ENCODE measurements around the gene EFNA5.

DNA sequence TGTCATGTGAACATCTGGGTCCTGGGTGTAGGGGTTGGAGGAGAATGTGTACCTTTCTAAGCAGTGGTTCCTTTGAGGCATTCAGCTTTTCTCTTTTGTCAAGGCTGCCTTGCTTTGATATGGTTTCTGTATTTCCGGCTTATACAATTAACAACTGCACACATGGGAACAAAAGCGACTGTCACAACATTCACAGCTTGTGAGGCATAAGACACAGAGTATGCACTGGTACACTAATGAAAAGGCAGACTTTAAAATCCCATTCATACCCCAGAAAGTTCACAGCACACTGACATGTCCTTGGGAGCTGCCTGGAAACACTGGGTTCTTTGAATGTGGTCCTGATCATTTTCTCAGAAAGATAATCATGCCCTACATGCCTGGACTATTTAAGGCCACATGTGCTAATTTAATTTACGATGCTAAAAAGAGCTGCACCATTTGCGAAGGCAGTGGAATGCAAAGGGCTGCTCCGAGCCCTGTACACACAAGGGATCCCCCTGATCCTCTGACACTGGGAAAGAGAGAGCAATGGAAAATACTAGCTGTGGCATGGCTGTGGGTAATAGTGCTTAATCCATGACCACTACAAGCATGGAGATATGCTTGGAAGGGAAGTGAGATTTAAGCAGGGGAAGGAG, 131.8 kb downstream of the EFNA5 start:
- TF ChIP-seq CTCF (IDR thresholded peaks at IDR 0.05; ENCODE audit: poor library complexity) (no peak), EZH2 (IDR thresholded peaks at IDR 0.05; ENCODE audit: borderline replicate concordance) (no peak), EZH2phosphoT487 (IDR thresholded peaks at IDR 0.05; ENCODE audit: low read depth, severe bottlenecking, unreplicated experiment) (no peak)
